Activated CD4-positive, alpha-beta T cell treated with anti-CD3 and anti-CD28 coated beads, Interleukin-2, amount 50 U/mL, for 48 hours (primary cell): ENCODE measurements around the gene SLC8B1.

Experiments used
- DNase-seq, 2 experiments: peaks; one replicate each; pipeline ENCODE4 v3.0.0-alpha.2; 2020

The SLC8B1 gene

GRCh38 chr12:113318900-113319628 lies 15.8 kb downstream of the SLC8B1 start:
- no peak for DNase-seq

DNA sequence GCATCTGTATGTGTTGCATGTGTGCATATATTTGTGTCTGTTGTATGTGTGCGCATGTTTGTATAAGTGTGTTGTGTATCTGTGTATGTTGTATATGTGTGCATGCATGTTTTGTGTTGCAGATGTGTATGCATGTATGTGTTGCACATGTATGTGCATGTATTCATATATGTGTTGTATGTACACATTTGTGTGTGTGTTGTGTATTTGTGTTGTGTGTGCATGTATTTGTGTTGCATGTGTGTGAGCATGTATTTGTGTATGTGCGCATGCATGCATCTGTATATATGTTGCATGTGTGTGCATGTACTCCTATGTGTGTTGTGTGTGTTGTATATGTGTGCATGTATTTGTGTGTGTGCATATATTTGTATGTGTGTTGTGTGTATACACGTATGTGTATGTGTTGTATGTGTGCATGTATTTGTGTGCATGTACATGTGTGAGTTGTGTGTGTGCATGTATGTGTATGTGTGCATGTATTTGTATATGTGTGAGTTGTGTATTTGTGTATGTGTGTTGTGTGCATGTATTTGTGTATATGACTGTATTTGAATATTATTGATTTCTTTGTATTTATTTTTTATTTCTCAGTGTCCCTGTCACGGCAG lies 16.8 kb downstream of the SLC8B1 start:
- no peak for DNase-seq

DNA sequence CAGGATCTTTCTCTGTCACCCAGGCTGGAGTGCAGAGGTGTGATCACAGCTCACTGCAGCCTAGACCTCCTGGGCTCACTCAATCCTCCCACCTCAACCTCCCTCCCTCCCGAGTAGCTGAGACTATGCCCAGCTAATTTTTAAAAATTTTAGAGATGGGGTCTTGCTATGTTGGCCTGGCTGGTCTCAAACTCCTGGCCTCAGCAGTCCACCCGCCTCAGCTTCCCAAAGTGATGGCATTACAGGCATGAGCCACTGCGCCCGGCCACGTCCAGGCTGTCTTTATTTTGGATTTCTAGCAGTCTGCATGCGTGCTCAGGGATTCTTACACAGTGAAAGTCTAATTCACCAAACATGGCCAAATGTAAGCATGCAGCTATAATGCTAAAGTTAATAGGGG lies 17.8 kb downstream of the SLC8B1 start:
- DNase-seq: no peak

DNA sequence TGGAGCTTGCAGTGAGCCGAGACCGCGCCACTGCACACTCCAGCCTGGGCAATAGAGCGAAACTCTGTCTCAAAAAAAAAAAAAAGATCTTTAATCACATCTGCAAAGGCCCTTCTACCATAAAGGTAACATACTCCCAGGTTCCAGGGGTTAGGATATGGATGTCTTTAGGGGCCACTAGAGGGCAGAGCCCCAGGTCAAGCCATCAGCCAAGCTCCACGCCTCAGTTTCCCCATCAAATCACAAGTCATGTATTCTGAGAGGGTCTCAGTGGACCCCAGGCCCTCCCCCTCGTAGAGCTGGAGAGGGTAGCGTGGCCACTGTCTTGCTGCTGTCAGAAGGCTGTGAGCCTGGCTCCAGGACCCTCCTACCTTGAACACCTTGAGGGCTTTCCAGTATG lies 18.8 kb downstream of the SLC8B1 start:
- DNase-seq: no peak

- DNase-seq: no peak
Measured at GRCh38 chr12:113315358-113315757, 19.6 kb downstream of the SLC8B1 start.

- no peak for DNase-seq
Measured at GRCh38 chr12:113314121-113314529, 20.8 kb downstream of the SLC8B1 start.

GRCh38 chr12:113310489-113310888 lies 24.4 kb downstream of the SLC8B1 start:
- DNase-seq: no peak

DNA sequence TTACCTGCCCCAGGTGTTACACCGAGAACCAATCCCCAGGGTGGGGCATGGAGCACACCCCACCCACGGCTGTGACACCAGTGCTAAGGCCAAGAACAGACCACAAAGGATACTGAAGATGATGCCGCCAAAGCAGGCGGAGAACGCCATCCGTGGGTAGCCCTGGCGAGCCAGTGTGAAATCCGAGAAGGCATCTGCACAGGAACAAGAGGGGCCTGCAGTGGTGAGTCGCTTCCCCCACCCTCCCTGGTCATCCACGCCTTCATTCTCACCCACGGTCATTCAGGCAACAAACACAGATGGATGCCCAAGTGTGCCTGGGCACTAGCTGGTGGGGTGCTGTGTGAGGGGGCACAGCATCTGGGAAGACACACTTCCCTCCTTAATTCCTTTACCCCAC lies 28.5 kb downstream of the SLC8B1 start:
- DNase-seq: no peak

DNA sequence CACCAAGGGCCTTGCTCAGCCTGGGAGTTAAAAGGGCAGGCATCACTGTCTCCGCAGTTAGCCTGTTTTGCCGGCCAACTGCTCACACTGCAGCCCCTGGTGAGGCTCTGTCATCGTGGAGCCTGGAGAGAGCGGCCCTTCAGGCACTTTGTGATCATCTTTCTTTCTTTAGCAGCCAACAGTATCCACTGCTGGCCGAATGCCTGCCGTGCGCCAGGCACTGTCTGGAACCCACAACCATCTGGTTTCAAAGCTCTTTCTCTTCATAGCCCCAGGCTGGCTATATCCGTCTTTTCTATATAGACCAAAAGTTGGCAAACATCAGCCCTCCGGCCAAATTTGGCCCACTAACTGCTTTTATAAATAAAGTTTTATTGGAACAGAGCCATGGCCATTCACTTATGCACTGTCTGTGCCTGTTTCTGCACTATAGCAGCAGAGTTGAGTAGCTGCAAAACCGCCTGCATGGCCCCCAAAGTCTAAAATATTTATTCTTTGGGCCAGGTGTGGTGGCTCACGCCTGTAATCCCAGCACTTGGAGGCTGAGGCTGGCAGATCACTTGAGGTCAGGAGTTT lies 29.5 kb downstream of the SLC8B1 start:
- no peak for DNase-seq

GRCh38 chr12:113302886-113303640 lies 31.8 kb downstream of the SLC8B1 start:
- DNase-seq: no peak

GRCh38 chr12:113302466-113302865 lies 32.4 kb downstream of the SLC8B1 start:
- no peak for DNase-seq

DNA sequence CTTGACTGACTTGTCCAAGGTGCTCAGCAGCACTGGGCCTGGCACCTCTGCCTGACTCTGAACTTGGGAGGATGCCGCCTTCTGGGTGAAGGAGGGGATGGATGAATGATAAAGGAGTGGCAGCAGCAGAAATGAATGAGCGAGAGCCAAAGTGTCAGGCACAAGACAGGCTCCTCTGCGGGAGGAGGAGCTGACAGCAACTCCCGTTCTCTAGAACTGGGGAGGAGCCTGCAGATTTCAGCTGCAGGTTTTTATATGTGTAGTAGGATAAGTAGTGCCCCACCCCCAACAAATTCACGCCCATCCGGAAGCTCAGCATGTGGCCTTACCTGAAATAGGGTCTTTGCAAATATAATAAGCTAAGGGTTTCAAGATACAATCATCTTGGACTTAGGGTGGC lies 33.1 kb downstream of the SLC8B1 start:
- no peak for DNase-seq

- no peak for DNase-seq
Measured at GRCh38 chr12:113299619-113300237, 35.2 kb downstream of the SLC8B1 start.

DNA sequence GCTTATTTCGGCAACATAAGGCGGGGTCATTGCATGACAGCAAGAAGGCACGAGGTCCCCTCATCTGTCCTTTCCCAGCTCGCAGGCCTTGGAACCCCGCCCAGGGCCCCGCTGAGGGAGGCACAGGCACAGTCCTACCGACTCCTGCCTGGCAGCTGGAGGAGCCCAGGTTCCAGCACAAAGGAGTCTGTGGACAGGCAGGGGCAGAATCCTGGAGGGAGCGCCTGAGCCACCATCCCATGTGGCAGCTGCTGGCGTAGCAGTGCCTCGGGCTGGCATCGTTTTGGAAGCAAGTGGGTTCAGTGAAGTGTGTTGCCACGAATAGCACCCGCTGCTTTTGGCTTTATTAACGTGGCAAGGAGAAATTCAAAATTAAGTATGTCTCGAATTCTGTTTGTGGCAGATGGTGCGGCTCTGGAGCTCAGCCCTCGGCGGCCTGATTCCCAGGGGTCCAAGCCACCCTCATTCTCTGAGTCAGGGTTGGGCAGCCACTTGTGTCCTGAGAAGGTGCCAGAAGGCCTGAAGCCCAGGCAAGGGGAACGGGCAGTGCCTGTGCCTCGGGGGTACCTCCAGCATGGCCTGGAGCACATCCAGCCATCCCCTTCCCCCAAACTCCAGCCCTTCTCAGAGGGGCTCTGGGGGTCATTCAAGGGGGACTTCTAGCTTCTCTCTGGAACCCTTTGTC lies 35.9 kb downstream of the SLC8B1 start:
- no peak for DNase-seq

- DNase-seq: no peak
Measured at GRCh38 chr12:113298472-113298817, 36.5 kb downstream of the SLC8B1 start.

DNA sequence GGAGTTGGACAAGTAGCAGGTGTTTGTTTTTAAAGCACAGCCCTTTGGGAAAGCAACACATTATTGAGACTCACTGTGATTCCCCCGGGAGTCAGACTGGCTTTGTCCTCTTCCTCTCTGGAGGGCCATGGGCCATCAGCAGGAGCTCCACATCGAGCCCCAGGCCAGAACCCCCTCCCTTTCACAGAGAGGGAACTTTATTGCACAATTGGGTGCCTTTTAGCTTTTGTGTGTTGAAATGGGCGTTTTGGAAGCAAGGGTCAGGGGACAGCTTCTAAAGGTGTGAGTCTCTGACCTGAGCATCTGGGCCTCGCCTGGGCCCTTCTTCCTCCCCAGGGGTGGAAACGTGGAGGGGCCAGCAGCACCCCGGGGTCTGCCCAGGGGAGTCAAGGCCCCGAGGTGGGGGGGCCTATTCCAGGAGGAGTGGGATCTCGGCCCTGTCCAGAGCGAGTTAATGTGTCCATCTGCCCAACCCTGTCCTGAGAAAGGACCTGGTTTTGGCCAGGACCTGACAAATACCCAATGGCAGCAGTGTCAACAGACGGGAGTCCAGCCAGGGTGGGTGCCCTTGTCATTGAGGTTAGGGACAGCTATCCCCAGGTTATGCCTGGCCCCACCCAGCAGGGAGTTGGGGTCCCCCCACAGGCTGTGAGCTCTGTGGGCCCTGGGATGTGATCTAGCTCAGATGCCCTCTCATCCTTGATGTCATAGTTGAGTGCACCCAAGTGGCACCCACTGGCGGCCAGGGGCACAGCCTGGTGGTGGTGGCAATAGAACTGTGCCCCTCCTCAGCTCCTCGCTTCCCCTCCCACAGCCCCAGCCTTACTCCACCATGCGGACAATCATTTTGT lies 37.1 kb downstream of the SLC8B1 start:
- DNase-seq: no peak

DNA sequence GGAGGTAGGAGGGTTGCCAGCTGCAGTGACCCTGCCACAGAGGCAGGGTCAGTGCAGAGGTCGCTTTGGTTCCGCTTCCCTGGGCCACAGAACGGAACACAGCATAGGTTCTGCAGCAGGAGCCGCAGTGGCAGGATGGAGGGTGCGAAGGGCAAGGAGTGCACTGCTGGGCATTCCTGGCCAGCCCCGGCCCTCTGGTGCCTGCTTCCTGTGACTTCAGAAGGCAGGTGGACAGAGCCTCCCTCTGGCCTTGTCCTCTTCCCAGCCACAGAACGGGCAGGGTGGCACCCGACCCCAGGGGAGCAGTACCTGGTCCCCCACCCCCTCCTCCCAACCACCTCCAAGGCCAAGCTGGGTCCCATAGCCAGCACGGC lies 37.7 kb downstream of the SLC8B1 start:
- DNase-seq: no peak

GRCh38 chr12:113296557-113297213 lies 38.2 kb downstream of the SLC8B1 start:
- no peak for DNase-seq

DNA sequence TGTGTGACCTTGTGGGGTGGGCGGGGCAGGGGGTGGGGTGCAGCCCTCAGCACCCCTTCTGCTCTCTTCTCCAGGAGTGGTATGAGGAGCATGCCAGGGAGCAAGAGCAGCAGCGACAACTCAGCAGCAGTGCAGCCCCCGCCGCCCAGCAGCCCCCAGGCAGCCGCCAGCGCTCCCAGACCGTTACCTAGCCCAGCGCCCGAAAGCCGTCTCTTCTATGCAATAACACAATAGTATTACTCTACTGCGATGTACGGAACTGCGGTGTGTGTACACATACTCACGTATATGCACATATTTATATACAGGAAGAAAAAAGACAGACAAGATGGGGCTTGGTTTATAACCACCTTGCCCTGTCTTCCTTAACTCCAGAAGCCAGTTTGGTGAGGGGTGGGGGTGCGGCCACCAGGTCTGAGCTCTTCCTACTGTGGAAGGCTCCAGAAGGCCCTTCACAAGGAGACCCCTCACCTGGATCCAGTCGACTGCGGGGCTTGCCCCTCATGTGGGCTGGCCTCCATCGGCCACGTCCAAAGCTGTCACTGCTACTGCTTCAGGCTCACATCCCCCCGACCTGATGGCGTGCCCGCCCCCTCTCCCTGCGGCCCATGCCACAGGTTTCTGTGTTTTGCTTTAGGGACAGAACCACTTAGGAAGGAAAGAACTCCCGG lies 38.9 kb downstream of the SLC8B1 start:
- no peak for DNase-seq

DNA sequence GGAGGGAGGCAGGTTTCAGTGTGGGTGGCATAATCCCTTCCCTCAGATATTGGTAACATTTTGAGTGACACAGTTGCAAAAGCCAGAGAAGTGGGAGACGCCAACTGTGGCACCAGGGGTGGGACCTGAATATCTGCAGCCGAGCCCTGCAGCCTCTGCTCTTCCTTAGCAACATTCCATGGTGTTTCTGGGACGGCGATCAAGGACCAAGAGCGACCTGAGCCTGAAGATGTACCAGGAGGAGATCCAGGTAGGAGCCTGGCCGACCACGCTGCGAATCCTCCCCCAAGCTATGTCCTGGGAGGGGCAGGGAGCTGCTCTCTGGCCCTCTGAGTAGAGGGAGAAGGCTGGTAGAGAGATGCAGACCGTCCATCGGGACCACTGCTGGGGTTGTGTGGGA lies 41.8 kb downstream of the SLC8B1 start:
- no peak for DNase-seq

GRCh38 chr12:113292547-113292946 lies 42.4 kb downstream of the SLC8B1 start:
- no peak for DNase-seq
